Activated CD4-positive, alpha-beta T cell treated with anti-CD3 and anti-CD28 coated beads for 24 hours (primary cell): ENCODE data around the gene TAC1.
"Not testable (repeated sequence)": the region's sequence is repeated elsewhere in the genome, so short reads cannot be mapped to it uniquely, and the experiment has no call there.

Source experiments
- DNase-seq, 2 donors: peaks; one replicate each; pipeline ENCODE4 v3.0.0-alpha.2; 2020; ENCODE audit warnings: low read depth in 2 of 2

Gene TAC1, protein sequence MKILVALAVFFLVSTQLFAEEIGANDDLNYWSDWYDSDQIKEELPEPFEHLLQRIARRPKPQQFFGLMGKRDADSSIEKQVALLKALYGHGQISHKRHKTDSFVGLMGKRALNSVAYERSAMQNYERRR

DNA sequence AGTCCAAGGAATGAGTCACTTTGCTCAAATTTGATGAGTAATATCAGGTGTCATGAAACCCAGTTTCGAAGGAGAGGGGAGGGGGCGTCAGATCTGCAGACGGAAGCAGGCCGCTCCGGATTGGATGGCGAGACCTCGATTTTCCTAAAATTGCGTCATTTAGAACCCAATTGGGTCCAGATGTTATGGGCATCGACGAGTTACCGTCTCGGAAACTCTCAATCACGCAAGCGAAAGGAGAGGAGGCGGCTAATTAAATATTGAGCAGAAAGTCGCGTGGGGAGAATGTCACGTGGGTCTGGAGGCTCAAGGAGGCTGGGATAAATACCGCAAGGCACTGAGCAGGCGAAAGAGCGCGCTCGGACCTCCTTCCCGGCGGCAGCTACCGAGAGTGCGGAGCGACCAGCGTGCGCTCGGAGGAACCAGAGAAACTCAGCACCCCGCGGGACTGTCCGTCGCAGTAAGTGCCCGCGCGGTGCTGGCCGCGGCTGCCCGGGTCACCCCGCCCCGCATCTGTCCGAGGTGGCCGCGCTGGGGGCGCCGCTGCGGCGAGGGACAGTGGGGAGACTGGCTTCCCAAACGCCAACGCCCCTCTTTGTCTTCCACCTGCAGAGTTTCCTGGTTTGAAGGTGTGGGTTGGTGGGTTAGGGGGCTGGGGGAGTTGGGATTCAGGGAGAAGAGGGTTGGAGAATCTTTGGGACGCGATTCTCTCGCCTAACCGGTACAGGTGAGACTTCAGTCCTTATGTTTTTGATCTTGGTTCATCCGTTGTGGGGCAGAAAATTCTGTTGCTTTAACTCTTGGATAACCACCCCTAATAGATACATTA, at the start of gene TAC1:
Gene TAC1 (plus strand): TSS at position 351 of the 829 bp plus-strand sequence. CDS start 527 bp downstream, outside the sequence.
- DNase-seq = no peak

DNA sequence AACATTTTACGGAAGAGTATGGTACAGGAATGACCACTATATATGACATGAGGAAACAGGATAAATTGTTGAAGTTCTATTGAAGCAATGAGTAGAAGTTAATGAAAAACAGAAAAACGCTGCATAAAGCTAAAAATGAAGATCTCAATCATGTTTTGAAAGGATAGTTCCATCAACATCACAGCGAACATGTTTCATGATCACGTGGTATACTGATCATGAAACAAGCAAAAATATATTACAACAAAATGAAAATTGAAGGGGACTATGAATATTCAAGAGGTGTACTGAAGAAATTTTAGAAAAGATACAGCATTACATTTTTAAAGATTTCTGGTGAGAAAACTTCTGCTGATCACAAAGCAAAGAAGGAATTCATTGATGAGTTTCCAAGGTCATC, 45.9 kb upstream of the TAC1 start:
- no peak for DNase-seq

DNA sequence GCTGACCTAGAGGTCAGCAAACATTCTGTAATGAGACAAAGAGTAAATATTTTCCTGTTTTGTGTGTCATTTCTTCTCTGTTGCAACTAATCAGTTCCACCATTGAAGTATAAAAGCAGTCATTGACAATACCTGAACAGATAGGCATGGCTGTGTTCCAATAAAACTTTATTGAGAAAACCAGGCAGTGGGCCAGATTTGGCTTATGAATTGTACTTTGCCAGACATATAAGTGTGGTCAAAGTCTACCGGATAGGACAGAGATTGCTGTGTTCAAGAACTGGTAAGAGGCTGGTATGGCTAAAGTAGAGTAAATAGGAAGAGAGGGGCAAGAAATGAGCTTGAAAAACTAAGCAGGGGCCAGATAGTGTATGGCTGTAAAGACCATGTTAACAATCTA, 38.3 kb upstream of the TAC1 start:
- no peak for DNase-seq

DNA sequence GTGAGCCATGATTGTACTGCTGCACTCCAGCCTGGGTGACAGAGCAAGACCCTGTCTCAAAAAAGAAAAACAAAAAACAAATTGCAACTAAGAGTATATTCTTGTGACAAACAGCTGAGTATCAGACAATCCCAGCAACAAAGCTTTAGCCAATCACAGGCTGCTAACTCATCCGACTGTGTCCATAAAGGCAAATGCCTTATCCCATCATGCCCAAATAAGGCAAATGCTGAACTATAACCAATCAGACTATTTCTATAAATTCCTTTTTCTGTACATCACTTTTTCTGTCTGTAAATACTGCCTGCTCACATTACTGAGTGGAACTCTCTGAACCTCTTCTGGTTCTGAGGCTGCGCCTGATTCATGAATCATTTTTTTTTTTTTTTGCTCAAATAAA, 37.5 kb upstream of the TAC1 start:
- no peak for DNase-seq

DNA sequence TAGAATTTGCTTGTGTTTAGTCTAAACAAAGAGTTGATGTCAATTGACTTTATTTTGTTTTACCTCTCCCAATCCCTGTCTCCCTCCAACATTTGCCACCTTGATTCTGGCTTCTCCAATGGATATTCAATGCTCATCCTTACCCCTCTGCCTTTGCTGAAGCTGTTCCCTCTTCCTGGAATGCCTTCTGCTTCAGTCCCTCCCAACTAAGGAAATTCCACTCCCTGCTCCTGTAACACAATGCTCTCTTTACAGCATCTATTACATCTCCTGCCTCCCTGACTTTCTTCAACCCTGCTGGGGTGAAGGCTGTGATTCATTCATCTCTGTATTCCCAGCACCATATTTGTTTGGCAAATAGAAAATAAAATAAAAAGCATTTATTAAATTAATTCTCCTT, 34.5 kb upstream of the TAC1 start:
- no peak for DNase-seq

DNA sequence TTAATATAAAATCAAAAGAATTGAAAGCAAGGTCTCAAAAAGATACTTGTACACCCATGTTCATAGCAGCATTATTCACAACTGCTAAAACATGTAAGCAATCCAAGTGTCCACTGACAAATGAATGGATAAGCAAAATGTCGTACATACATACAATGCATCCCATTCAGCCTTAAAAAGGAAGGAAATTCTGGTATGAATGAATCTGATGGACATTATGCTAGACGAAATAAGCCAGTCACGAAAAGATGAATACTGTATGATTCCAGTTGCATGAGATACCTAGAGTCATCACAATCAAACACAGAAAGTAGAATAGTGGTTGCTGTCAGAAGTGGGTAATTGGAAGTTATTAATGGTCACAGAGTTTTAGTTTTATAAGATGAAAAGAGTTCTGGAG, 9.5 kb upstream of the TAC1 start:
- no peak for DNase-seq

DNA sequence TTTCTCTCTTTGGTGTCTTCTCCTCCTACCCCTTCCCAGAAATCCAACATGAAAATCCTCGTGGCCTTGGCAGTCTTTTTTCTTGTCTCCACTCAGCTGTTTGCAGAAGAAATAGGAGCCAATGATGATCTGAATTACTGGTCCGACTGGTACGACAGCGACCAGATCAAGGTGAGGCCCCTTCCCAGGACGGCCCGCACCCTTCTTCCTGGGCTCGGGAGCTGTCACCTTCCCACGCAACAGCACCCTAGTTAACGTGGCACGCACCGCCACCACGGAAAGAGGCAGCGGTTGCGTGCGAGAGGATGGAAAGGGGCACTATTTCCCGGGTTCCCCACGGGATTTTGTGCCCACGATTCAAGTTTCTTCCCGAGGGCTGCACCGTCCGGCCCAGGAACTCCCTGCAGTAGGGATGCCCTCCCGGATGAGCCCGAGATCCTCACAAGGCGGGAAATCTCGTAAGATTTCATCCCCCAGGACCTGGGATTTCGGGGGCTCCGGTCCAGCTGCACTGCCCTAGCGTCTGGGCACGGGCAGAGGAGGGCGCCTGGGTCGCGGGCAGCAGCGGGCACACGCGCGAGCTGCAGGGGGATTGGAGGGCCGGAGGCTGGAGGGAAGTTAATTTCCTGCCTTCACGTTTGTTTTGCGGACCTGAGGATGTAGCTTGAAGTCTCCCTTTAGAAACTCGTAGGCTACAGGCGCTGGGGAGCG, 834 bp downstream of the TAC1 start:
- DNase-seq = no peak

DNA sequence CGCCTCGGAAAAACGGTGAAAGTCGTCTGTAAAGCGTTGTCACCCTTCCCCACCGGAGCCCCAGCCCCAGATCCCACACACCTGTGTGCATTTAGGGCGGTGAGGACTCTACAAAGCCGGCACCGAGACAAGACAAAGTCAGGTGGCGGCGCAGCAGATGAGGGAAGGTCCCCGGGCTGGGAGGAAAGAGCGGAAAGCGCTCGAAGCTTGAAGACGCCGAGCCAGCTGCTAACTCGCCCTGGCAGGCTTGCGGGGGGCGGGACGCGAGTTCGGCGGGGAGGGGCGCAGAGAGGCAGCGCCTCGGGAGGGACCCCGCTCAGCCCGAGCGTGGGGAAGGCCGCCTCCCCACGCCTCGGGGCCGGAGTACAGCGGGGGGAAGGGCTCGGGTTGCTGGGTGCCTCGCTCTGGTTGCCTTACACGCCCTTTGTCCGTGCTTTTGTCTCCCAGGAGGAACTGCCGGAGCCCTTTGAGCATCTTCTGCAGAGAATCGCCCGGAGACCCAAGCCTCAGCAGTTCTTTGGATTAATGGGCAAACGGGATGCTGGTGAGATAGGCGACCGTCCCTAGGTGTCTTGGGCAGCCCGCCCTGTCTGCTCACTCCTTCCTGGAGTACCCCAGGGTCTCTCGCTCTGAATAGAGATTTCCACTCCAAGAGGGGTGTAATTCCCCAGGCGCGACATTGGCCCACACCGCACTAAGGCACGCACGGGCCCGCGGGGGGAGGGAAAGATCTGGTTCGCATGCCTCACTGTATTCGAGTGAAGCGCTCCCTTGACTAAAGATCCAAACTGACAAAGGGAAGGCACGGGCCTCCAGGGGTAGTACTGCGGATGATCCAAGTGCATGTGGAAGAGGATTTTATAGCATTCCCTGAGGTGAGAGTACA, 1.6 kb downstream of the TAC1 start:
- DNase-seq = no peak

DNA sequence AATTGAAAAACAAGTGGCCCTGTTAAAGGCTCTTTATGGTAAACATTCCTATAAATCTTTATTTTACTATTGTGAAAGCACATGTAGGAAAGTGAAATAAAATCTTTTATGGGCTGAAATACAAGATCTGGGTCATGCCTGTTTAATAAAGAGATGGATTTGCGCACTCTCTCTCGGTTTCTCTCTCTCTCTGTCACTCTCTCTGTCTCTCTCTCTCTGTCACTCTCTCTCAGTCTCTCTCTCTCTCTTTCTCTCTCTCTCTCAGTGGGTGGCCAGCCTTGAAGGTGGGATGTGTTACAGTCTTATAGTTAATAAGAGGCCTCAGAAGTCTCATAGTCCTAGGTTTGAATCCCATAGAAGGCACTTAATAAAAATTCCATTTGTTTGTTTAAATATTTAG, 2.4 kb downstream of the TAC1 start:
- DNase-seq = no peak

DNA sequence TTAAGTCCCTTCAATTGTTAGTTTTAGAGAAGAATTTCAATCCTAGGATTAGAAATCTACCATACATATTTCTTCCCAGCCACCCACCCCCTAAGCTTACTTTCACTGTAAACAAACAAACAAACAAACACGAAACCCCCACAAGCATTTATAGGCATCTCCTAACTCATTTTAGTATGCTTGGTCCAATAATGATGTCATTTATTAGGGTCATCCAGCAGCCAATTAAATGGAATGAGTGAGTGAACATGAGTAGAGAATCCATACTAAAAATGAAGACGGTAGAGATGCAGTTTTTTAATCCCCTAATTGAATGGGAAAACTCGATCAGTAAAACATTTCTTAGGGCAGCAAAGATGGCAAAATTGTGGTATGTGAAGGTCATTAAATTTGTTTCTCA, 3.2 kb downstream of the TAC1 start:
- DNase-seq = no peak

DNA sequence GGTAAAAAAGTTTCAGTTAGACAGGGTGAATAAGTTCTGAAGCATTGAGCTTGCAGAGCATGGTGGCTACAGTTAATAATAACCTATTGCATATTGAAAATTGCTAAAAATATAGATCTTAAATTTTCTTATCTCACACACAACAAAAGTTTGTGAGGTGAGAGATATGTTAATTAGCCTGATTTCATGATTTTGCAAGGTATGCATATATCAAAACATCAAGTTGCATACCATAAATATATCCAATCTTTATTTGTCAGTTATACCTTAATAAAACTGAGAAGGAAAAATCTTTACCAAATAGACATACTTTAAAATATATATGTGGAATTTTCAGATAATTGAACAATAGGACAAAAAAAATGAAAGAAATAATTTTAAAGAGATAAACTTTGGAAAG, 16.6 kb downstream of the TAC1 start:
- no peak for DNase-seq

DNA sequence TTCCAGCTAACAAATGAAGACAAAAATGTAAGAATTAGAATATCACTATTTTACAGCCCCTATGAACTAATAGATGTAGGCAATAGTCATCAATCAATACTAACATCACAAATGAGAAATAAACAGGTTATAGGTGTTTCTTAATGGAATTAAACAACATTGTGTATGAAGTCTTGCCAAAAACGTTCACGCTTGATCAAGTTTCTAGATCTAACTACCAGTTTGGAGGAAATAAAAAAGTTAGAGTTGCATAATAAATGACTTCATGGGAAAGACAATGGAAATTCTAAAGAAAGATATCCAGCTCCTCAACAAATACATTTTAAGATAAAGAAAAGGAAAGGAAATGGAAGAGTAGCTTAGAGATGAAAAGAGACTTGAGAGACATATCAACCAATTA, 19.7 kb downstream of the TAC1 start:
- no peak for DNase-seq

DNA sequence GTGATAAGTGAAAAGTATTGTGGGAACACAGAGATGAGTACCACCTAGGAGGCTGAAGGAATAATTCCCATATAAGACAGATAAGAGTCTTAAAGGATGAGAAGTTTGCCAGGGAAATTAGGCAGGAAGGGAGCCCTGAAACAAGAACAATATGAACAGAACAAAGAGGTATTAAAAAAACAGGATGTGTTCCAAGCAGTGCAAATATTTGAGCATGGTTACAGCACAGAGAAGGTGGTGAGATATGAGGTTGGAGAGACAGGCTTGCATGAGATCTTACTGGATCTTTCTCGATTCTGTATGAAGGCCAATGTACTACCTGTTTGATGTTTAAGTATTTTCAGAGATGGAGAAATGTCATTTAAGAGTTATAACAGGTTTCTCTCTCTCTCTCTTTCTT, 20.3 kb downstream of the TAC1 start:
- no peak for DNase-seq

DNA sequence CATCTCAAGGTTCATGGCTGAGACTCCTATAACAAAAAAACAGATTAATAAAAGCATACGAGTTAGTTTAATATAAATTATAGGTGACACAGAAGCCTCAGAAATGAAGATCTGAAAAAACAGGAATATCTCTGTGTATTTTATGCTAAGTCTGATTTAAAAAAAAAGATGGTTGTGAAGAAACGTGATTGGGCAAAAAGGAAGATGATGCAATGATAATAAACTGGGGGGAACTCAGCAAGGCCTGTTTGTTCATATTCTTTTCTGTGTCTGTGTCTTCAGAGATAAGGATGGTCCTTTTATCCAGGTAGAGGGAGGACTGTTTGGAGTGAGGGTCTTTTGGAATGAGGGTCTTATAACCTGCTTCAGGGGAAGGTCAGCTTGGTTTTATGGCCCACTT, 25.9 kb downstream of the TAC1 start:
- DNase-seq = no peak

DNA sequence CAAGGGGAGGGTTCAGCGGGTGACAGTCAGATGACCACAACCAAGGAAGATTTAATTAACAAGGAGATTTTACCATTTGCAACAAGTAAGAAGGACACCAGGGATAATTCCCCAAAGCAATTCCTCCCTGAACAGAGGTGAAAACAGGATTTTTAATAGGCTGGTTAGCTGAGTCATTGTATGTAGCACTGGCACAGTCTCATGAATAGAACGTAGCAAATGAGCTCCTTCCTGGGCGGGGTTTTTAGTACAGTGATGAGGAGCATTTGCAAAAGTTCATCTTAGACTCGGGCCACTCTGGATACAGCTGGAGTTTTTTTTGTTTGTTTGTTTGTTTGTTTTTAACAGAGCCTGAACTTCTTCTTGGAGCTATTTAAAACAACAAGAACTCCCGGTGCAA, 39.0 kb downstream of the TAC1 start:
- no peak for DNase-seq

DNA sequence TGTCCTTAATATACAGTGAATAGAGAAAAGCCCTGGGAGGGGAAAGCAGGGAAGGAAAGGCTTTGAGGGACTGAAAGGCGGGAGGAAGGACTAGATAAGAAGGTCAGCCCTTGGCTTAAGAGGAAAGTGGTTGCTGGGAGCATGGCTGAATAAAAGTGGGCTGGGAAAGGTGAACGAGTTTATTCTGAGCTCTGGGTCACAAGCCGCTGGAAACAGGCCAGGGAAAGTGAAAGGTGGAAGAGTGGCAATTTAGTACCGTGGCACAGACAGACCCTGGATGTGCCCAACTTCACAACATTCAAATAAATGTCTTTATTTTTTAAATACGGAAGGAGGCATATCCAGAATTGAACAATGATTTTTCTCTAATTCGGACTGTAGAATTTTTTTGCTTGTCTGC, 39.7 kb downstream of the TAC1 start:
- DNase-seq = no peak

DNA sequence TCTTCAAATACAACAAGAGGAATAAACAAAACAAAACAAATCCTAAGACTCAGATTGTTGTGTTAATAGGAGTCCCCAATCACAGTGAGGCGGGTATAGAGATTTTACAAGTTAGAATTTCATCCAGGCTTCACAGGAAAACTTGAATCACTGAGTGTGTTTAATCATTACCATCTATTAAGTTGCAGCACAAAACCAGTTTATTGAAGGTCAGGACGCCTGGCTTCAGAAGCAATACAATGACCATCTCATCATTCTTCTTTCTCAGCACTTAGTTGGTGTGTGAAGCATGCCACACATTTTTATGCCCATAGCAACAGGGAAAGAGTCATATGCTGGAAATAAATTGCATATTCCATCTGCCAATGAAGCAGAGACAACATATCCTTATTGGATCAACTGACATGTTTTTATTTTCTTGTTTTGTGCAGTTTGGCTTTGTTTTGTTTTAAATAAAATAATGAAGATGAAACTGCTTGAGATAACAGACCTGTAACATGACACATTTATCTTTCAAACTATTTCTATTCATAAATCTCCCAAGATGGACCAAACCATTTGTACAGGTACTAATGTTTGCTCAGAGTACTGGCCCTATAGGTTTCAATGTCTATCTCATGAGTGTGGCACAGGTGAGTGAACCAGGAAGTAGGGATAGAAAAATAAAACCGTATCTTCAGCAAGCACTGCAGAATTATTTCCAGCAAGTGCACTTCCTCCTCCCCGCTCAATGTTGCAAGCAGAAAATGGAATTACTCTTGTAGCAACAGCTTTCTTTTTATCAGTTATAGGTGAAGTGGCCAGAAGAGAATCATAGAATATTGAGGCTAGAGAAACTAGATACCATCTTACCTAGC, 40.4 kb downstream of the TAC1 start:
- no peak for DNase-seq

DNA sequence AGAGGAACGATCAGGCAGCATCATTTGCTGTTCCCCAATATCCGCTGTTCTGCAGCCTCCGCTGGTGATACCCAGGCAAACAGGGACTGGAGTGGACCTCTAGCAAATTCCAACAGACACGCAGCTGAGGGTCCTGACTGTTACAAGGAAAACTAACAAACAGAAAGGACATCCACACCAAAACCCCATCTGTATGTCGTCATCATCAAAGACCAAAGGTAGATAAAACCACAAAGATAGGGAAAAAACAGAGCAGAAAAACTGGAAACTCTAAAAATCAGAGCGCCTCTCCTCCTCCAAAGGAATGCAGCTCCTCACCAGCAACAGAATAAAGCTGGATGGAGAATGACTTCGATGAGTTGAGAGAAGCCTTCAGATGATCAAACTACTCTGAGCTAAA, 54.5 kb downstream of the TAC1 start:
- DNase-seq = not testable (repeated sequence)
